OCI-LY7 (cell line): Measurements from ENCODE around the gene MED27. TPM values are rescaled to one million over a fixed set of nuclear protein-coding genes. Genes with fewer than 3 reads are reported as not detected.

Experiments
- BruUV-seq: library from RNA; stranded (reverse); fragments of 400-500 nt; replicated peaks from 2 replicates; lab custom pipeline; 2021; lab: Mats Ljungman, UMichigan
- CTCF ChIA-PET: fragments of 300-600 bp; sonication (Branson Sonifier 250); formaldehyde crosslinking; loops from one replicate; lab custom pipeline; 2022; ENCODE audit warnings: antibody characterized with exemption; ENCODE audit not compliant: unreplicated experiment; lab: Charles Lee
- POLR2A ChIA-PET: fragments of 300-600 bp; sonication (Branson Sonifier 250); formaldehyde crosslinking; loops from one replicate; lab custom pipeline; 2022; ENCODE audit warnings: antibody characterized with exemption; lab: Charles Lee
- DNase-seq: peaks from one replicate; pipeline ENCODE4 v3.0.0-alpha.2; 2015; ENCODE audit warnings: low spot score
- H2AFZ ChIP-seq: fragments of 200-600 bp; sonication (generic), shearing (Covaris generic); 2 replicates; pipeline ENCODE4 v1.6.1; 2014; ENCODE audit warnings: mild to moderate bottlenecking, antibody characterized with exemption, low read length, moderate library complexity
- H3K27ac ChIP-seq: fragments of 200-600 bp; sonication (generic); 2 replicates; pipeline ENCODE4 v1.5.1; 2014; ENCODE audit warnings: mixed run types, low read depth, mild to moderate bottlenecking, moderate library complexity, low read length, inconsistent platforms; ENCODE audit not compliant: poor library complexity, severe bottlenecking
- H3K36me3 ChIP-seq: fragments of 200-600 bp; sonication (generic); 2 replicates; pipeline ENCODE4 v1.6.1; 2014; ENCODE audit warnings: mild to moderate bottlenecking, antibody characterized with exemption, low read length, moderate library complexity, mixed read lengths; ENCODE audit not compliant: insufficient read depth
- H3K4me1 ChIP-seq: fragments of 200-600 bp; sonication (generic); 2 replicates; pipeline ENCODE4 v1.5.1; 2014; ENCODE audit warnings: mild to moderate bottlenecking, low read length; ENCODE audit not compliant: insufficient read depth, poor library complexity, severe bottlenecking
- H3K4me2 ChIP-seq: fragments of 200-600 bp; sonication (generic); 2 replicates; pipeline ENCODE4 v1.6.1; 2014; ENCODE audit warnings: mild to moderate bottlenecking, low read length
- H3K4me3 ChIP-seq: fragments of 200-600 bp; sonication (generic); 2 replicates; pipeline ENCODE4 v1.5.1; 2014; ENCODE audit warnings: mild to moderate bottlenecking, low read depth, low read length; ENCODE audit not compliant: poor library complexity, severe bottlenecking
- H3K79me2 ChIP-seq: fragments of 200-600 bp; sonication (generic); 2 replicates; pipeline ENCODE4 v1.6.1; 2016; ENCODE audit warnings: low read depth, mild to moderate bottlenecking, low read length, moderate library complexity, mixed read lengths; ENCODE audit not compliant: insufficient read depth
- H3K9me2 ChIP-seq: fragments of 200-600 bp; sonication (generic); 2 replicates; pipeline ENCODE4 v1.6.1; 2016; ENCODE audit warnings: mild to moderate bottlenecking, low read length, mixed read lengths; ENCODE audit not compliant: insufficient read depth
- H3K9me3 ChIP-seq: fragments of 200-600 bp; sonication (generic); 2 replicates; pipeline ENCODE4 v1.6.1; 2014; ENCODE audit warnings: mild to moderate bottlenecking, mixed run types, low read length, mixed read lengths
- H4K20me1 ChIP-seq: fragments of 200-600 bp; sonication (generic); 2 replicates; pipeline ENCODE4 v1.6.1; 2014; ENCODE audit warnings: mild to moderate bottlenecking, antibody characterized with exemption, low read length, moderate library complexity, mixed read lengths; ENCODE audit not compliant: insufficient read depth
- EZH2phosphoT487 ChIP-seq: fragments of 200-600 bp; sonication (generic); IDR thresholded peaks from 2 replicates; pipeline ENCODE4 v1.6.1; 2018; ENCODE audit warnings: low read depth, borderline replicate concordance, mild to moderate bottlenecking, mixed run types, antibody characterized with exemption, low read length, moderate library complexity, mixed read lengths
- intact Hi-C: fragments of 100-400 bp; cut with micrococcal nuclease; formaldehyde crosslinking; loops from one replicate; pipeline ENCODE4 v1.10.0; 2022; ENCODE audit not compliant: unreplicated experiment
- total RNA-seq, 2 experiments: library from RNA; depleted of rRNA in 1 of 2; stranded (reverse); fragments of >200 nt in 1 of 2; shearing (Covaris generic) in 1 of 2; gene quantifications; 2 replicates each; pipeline ENCODE4 v1.2.3, GENCODE V29; 2014 to 2022
- TF ChIP-seq, protein P1 (sequence below): fragments of 200-600 bp; sonication (generic); conservative IDR thresholded peaks from 2 replicates; pipeline ENCODE4 v1.5.1; 2014; ENCODE audit warnings: mild to moderate bottlenecking, antibody characterized with exemption, low read length, moderate library complexity, mixed read lengths

The MED27 gene
- total RNA-seq, 2 experiments from 2014 or later, result 23.1 to 32.6 TPM

- ChIA-PET POLR2A (no interaction called here), CTCF (no interaction called here)
- no peak for DNase-seq
- no peaks in the 10 kb centered on the region for H4K20me1 ChIP-seq
- H3K27ac ChIP-seq, result no peak overlapping the region
- H3K4me3 ChIP-seq, result no peak overlapping the region
- no peaks in the 10 kb centered on the region for H3K9me2 ChIP-seq
- no peaks in the 10 kb centered on the region for H3K79me2 ChIP-seq
- H3K4me1 ChIP-seq, result no peaks in the 10 kb centered on the region
- TF ChIP-seq, protein P1, sequence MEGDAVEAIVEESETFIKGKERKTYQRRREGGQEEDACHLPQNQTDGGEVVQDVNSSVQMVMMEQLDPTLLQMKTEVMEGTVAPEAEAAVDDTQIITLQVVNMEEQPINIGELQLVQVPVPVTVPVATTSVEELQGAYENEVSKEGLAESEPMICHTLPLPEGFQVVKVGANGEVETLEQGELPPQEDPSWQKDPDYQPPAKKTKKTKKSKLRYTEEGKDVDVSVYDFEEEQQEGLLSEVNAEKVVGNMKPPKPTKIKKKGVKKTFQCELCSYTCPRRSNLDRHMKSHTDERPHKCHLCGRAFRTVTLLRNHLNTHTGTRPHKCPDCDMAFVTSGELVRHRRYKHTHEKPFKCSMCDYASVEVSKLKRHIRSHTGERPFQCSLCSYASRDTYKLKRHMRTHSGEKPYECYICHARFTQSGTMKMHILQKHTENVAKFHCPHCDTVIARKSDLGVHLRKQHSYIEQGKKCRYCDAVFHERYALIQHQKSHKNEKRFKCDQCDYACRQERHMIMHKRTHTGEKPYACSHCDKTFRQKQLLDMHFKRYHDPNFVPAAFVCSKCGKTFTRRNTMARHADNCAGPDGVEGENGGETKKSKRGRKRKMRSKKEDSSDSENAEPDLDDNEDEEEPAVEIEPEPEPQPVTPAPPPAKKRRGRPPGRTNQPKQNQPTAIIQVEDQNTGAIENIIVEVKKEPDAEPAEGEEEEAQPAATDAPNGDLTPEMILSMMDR, result no peak
- no peak for TF ChIP-seq EZH2phosphoT487
- BruUV-seq, result no TSS peak
- intact Hi-C loops, result no loop called here
- no peaks in the 10 kb centered on the region for H3K9me3 ChIP-seq
- H3K4me2 ChIP-seq, result no peak overlapping the region
- H3K36me3 ChIP-seq, result 0 out of 2 replicates have a peak, but pooled peaks cover 7% of the 10 kb centered on the region
- no peak overlapping the region for H2AFZ ChIP-seq
These were observed 186.7 kb downstream of the MED27 start for GRCh38 chr9:131892902-131893500.

DNA sequence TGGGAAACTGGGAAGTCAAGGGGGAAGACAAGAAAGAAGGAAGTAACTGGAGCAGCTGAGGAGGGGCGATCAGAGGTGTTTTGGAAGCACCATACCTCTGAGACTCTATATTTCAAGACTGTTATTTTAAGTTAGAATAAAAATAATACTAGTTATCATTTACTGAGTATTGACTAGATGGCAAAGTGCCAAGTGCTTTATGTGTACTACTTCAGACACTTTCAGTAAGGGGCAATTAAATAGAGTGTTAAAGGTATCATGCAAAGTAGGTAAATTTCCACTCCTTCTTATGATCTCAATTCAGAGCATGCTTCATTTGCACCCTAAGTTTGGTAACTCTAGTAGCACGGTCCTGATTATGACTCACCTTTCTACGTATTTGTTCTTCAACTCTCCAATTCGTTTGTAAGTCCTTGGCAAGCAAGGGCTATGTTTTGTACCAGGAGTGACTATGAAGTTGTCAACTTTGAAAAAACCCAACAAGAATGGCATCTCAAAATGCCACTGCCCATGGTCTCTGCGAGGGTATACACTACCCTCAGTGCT, 187.4 kb downstream of the MED27 start:
- TF ChIP-seq EZH2phosphoT487, result no peak
- TF ChIP-seq, protein P1, result no peak

GRCh38 chr9:131891598-131891997, 188.1 kb downstream of the MED27 start:
- no peaks in the 10 kb centered on the region for H3K9me2 ChIP-seq
- BruUV-seq, result no TSS peak
- intact Hi-C loops, result no loop called here
- H3K4me1 ChIP-seq, result no peaks in the 10 kb centered on the region
- H3K9me3 ChIP-seq, result no peaks in the 10 kb centered on the region
- no peak overlapping the region for H3K4me2 ChIP-seq
- ChIA-PET CTCF (no interaction called here), POLR2A (no interaction called here)
- no peaks in the 10 kb centered on the region for H4K20me1 ChIP-seq
- no peak for TF ChIP-seq EZH2phosphoT487
- TF ChIP-seq, protein P1, result no peak
- no peaks in the 10 kb centered on the region for H3K79me2 ChIP-seq
- no peak overlapping the region for H2AFZ ChIP-seq
- 0 out of 2 replicates have a peak, but pooled peaks cover 7% of the 10 kb centered on the region for H3K36me3 ChIP-seq
- H3K4me3 ChIP-seq, result no peak overlapping the region
- H3K27ac ChIP-seq, result no peak overlapping the region
- DNase-seq, result no peak

More for the DNA sequence above, 187.4 kb downstream of the MED27 start:
- no peaks in the 10 kb centered on the region for H3K4me1 ChIP-seq
- no peaks in the 10 kb centered on the region for H3K9me3 ChIP-seq
- 0 out of 2 replicates have a peak, but pooled peaks cover 7% of the 10 kb centered on the region for H3K36me3 ChIP-seq
- no peak for DNase-seq
- no peaks in the 10 kb centered on the region for H3K9me2 ChIP-seq
- no peak overlapping the region for H3K4me2 ChIP-seq
- no peaks in the 10 kb centered on the region for H4K20me1 ChIP-seq
- POLR2A ChIA-PET, result no interaction called here
- CTCF ChIA-PET, result no interaction called here
- H3K79me2 ChIP-seq, result no peaks in the 10 kb centered on the region
- no peak overlapping the region for H3K4me3 ChIP-seq
- H2AFZ ChIP-seq, result no peak overlapping the region
- BruUV-seq, result no TSS peak
- intact Hi-C loops, result no loop called here
- H3K27ac ChIP-seq, result no peak overlapping the region
